HG02840 (cell line): ENCODE results near the gene ITPKC.
A peak's percentile ranks its signal among the peaks of the same experiment; 100 is the strongest.
"Not testable (repeated sequence)": the region's sequence is repeated elsewhere in the genome, so short reads cannot be mapped to it uniquely, and the experiment has no call there.

ENCODE experiments used
- ATAC-seq: cut with Tn5 transposase; IDR thresholded peaks from one replicate; pipeline ENCODE4 v1.9.1; 2021; ENCODE audit warnings: mild to moderate bottlenecking, moderate library complexity, moderate number of reproducible peaks; ENCODE audit not compliant: unreplicated experiment, low FRiP score

The ITPKC gene

GRCh38 chr19:40713939-40714338, 3.0 kb upstream of the ITPKC start:
- no peak for ATAC-seq

GRCh38 chr19:40714441-40715299, 2.2 kb upstream of the ITPKC start:
- ATAC-seq = peak; percentile 45

- no peak for ATAC-seq
Observed at GRCh38 chr19:40716031-40716481, 856 bp upstream of the ITPKC start.

- peak; percentile 1 for ATAC-seq
Observed at GRCh38 chr19:40717325-40717879, 490 bp downstream of the ITPKC start.

DNA sequence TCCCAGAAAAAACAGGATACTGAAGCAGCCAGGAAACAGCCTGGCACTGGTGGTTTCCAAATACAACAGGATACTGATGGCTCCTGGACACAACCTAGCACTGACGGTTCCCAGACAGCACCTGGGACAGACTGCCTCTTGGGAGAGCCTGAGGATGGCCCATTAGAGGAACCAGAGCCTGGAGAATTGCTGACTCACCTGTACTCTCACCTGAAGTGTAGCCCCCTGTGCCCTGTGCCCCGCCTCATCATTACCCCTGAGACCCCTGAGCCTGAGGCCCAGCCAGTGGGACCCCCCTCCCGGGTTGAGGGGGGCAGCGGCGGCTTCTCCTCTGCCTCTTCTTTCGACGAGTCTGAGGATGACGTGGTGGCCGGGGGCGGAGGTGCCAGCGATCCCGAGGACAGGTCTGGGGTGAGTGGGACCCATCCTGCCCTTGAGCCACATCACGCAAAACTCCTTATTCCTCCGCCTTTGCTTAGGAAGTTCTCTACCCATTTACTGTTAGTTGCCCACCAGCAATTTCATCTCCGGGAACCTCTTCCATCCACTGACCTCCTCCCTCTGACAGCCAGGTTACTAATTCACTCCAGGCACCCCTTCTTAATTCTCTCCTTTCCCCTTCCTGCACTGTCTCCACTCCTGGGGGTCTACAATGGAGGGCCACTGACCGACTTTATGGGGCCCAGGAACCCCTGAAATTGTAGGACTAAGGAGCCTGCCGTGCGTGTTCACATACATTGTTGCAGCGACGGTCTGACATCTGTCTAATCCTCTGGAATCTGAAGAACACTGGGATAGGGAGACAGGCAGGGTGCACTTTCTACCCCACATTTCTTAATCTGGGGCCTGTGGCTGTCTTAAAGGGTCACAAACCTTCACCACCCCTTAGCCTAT, 1.2 kb downstream of the ITPKC start:
- no peak for ATAC-seq

DNA sequence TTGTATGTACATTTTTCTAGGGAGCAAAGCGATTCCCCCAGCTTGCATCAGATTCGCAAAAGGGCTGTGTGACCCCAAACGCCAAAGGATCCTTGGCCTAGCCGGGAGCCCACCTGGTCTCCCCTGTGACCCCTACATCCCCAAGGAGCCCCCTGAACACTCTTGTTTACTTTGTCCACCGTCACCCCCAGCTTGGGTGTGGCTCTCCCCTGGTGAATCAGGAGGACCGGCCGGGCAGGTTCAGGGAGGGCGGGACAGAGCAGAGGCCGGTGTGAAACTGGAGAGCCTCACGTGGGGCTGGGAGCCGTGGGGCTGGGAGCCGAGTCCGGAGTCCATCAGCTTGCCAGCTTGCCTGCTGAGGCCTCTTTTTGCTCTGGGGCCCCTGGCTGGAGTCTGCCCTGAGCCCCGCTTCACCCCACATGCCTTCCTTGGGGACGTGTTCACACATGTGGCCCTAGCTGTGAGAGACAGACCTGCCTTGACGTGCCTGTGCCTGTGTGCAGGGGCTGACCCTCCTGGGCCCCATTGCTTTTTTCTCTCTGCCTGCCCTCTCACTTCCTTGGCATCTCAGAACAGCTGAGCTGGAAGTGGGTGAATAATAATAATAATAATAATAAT, 2.0 kb downstream of the ITPKC start:
- no peak for ATAC-seq

DNA sequence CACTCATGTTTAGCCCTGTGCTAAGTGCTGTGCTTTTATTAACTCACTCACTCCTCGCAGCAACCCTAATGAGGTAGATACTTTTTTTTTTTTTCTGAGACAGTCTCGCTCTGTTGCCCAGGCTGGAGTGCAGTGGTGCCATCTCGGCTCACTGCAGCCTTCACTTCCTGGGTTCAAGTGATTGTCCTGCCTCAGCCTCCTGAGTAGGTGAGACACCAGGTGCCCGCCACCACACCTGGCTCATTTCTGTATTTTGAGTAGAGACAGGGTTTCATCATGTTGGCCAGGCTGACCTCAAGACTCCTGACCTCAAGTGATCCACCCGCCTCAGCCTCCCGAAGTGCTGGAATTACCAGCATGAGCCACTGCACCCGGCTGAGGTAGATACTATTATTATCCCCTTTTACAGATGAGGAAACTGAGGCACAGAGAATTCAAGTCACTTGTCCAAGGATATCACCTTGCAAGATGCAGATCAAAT, 2.5 kb downstream of the ITPKC start:
- ATAC-seq = no peak

DNA sequence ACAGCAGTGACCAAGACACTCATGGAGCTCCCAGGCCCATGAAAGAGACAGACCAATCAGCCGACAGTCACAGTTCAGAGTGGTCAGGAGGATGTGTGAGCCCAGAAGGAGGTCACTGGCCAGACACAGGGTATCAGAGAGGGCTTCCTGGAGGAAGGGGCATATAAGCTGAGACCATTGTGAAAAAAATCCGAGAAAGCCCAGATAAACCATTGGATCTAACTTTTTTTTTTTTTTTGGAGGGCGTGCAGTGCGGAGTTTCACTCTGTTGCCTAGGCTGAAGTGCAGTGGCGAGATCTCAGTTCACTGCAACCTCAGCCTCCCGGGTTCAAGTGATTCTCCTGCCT, 4.2 kb downstream of the ITPKC start:
- ATAC-seq = no peak

DNA sequence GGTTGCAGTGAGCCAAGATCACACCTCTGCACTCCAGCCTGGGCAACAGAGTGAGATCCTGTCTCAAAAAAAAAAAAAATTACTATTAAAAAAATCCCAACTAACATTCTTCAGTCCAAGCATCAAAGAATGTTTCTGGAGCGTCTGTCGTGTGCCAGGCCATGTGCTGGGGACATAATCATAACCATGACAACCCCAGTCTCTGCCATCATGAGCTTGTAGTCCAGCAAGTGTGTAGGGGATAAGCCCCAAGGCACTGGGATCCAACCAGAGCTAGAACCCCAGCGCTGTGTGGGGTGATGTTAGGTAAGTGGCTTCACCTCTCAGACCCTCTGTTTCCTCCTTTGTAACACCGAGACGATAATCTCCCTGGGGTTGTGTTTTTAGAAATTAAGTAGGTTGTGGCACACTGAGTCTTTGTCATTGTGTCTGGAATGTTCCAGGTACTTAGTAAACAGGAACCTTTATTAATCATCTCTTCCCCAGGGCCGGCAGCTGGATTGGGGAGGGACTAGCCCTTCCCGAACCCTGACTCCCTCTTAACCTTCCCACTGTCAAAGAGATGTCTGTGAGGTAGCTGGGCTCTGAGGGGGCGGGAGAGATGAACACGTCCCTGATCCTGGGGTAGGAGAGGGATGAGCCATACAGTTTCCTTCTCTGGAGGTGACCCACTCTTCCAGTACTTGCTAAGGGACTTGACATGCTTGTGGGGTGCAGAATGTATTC, 5.2 kb downstream of the ITPKC start:
- ATAC-seq = no peak

- ATAC-seq = no peak
Observed at GRCh38 chr19:40723661-40724254, 6.8 kb downstream of the ITPKC start.

GRCh38 chr19:40724315-40724714, 7.4 kb downstream of the ITPKC start:
- ATAC-seq = no peak

DNA sequence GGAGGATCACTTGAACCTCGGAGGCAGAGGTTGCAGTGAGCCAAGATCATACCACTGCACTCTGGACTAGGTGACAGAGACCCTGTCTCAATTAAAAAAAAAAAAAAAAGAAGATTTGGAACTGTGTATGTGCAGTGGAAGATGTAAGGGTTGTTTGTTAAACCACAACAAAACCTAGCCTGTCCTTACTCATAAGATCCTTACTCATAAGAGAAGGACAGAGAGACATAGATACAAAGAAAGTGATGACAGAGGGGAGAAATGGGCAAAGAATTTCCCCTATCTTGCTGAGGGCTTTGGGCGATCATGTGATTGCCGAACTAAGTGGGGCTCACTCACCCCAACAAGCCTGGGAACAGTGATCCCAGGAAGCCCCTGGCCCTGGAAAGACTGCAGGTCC, 7.9 kb downstream of the ITPKC start:
- ATAC-seq = no peak

- no peak for ATAC-seq
Observed at GRCh38 chr19:40726279-40726678, 9.4 kb downstream of the ITPKC start.

DNA sequence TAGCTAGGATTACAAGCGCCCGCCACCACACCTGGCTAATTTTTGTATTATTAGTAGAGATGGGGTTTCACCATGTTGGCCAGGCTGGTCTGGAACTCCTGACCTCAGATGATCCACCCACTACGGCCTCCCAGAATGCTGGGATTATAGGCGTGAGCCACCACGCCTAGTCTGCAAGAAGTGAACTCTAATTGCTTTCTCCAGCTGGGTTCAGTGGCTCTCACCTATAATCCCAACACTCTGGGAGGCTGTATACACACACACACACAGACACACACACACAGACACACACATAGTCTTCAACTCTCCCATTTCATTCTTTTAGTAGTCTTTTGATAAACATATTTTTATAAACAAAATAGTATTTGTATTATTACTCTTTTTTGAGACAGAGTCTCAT, 13.2 kb downstream of the ITPKC start:
- ATAC-seq = not testable (repeated sequence)

DNA sequence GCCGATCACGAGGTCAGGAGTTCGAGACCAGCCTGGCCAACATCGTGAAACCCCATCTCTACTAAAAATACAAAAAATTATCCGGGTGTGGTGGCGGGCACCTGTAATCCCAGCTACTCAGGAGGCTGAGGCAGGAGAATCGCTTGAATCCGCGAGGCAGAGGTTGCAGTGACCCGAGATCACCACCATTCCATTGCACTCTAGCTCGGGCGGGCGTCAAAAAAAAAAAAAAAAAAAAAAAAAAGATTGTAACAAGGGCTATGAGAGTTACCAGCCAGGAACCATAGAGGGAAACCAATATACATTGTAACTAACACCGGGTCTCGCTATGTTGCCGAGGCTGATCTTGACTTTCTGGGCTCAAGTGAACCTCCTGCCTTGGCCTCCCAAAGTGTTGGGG, 15.4 kb downstream of the ITPKC start:
- not testable (repeated sequence) for ATAC-seq

DNA sequence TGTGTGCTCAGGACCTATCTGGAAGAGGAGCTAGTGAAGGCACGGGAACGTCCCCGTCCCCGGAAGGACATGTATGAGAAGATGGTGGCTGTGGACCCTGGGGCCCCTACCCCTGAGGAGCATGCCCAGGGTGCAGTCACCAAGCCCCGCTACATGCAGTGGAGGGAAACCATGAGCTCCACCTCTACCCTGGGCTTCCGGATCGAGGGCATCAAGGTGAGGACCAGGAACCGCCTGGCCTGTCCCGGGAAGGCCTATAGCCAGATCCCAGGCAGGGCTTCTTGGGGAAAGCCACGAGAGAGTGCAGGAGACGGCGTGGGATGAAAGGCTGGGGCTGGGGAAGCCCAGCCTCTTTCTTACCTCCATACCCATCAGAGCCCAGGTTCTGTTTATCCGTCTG, 16.2 kb downstream of the ITPKC start:
- ATAC-seq = no peak

DNA sequence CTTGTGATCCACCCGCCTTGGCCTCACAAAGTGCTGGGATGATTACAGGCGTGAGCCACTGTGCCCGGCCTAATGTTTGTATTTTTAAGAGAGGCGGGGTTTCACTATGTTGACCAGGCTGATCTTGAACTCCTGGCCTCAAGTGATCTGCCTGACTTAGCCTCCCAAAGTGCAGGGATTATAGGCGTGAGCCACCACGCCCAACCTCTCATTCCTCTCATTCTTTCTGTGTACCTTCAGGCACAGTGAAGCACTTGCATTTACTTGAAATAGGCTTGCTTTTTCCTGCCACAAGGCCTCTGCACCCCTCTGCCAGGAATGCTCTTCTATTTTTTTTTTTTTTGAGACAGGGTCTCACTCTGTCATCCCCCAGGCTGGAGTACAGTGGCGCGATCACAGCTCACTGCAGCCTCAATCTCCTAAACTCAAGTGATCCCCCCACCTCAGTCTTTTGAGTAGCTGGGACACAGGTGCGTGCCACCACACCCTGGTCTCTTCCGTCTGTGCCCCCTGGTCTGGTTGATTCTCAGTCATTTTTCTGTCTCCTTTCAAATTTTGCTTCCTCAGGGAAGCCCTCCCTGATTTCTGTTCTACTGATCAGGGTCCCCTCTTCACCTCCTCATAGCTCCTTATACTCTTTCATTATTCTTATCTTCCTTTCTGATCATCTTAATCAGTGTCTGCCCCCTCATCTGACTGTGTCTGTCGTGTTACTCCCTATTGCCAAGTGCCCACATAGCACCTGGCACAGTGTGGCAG, 18.3 kb downstream of the ITPKC start:
- ATAC-seq = no peak

GRCh38 chr19:40736661-40737060, 19.7 kb downstream of the ITPKC start:
- no peak for ATAC-seq

GRCh38 chr19:40737102-40737644, 20.3 kb downstream of the ITPKC start:
- ATAC-seq = no peak
